K562 (cell line): ENCODE results near the gene RNF19B. TPM values are rescaled to one million over a fixed set of nuclear protein-coding genes. Genes with fewer than 3 reads are reported as not detected.

ENCODE experiments used
- EP400 ChIP-seq: fragments of 450-650 bp; IDR thresholded peaks from 2 replicates; pipeline ENCODE4 v1.6.1; 2017; ENCODE audit warnings: antibody characterized with exemption, mild to moderate bottlenecking, moderate library complexity
- MITF ChIP-seq: IDR thresholded peaks from 2 replicates; pipeline ENCODE4 v1.6.1; 2014; ENCODE audit warnings: antibody characterized with exemption
- RAD51 ChIP-seq: fragments of 450-650 bp; IDR thresholded peaks from 2 replicates; pipeline ENCODE4 v1.7.1; 2016; ENCODE audit warnings: low read depth, mild to moderate bottlenecking, borderline replicate concordance
- ZNF318 ChIP-seq, 2 experiments: fragments of 450-650 bp; IDR thresholded peaks; 2 replicates each; pipeline ENCODE4 v1.6.1; 2016; ENCODE audit warnings: mild to moderate bottlenecking in 2 of 2, borderline replicate concordance in 1 of 2, low read depth in 1 of 2, moderate library complexity in 1 of 2
- polyA plus RNA-seq, 8 experiments: library from polyadenylated mRNA; depleted of rRNA in 4 of 8; stranded (reverse) in 5 of 8; unstranded in 3 of 8; fragments of >200 nt; fragmentation: Nextera tagmentation in 2 of 8; fragmentation: Illumina TruSeq in 1 of 8; extraction: Ambion mirVana in 2 of 8; extraction: Trizol in 1 of 8; gene quantifications; 2 replicates each; pipeline versions ENCODE4 v1.2.1 to v1.2.3, GENCODE V29; 2011 to 2014; ENCODE audit warnings: inconsistent platforms in 1 of 8, missing spikeins in 1 of 8
- total RNA-seq, 7 experiments: library from RNA; depleted of rRNA in 6 of 7; stranded (reverse); fragments of >200 nt in 6 of 7; fragmentation: Illumina TruSeq in 2 of 7; extraction: Trizol in 2 of 7; gene quantifications; 2 replicates each; pipeline versions ENCODE4 v1.2.1 to v1.2.3, GENCODE V29; 2011 to 2021; ENCODE audit warnings: low replicate concordance in 1 of 7

RNF19B gene
- total and polyA plus RNA-seq, 9 of the 15 experiments (the other 6 are each of a cell fraction or from before 2014, with no cell fraction given): 2.6 to 14.9 (median 10.1) TPM

- TF ChIP-seq ZNF318 (IDR thresholded peaks at IDR 0.05; ENCODE audit: borderline replicate concordance in 1 of 2, low read depth in 1 of 2): peak in 1 of 2 experiments; percentile 53; a peak in 1 of 4 replicates
- TF ChIP-seq EP400: peak; percentile 15; the same call in 1 of the 2 replicates
- no peak for TF ChIP-seq RAD51
- TF ChIP-seq MITF: no peak
Observed at GRCh38 chr1:32966900-32967299, 2.3 kb upstream of the RNF19B start (continued).
